Liver (tissue), 9 donors: Measurements from ENCODE around the gene RSRC1. TPM values are rescaled to one million over a fixed set of nuclear protein-coding genes. Genes with fewer than 3 reads are reported as not detected.

Experiments used
- DNase-seq: peaks from one replicate; pipeline ENCODE4 v3.0.0-alpha.2; 2017; ENCODE audit warnings: low spot score
- H3K27ac ChIP-seq, 2 donors: one replicate each; pipeline ENCODE4 v1.7.0; 2013; ENCODE audit warnings: inconsistent platforms in 2 of 2, low read length in 2 of 2, control low read depth in 1 of 2, low read depth in 1 of 2, mild to moderate bottlenecking in 1 of 2
- H3K27me3 ChIP-seq, 4 donors: one replicate each; pipeline versions ENCODE4 v1.6.1 to v1.7.0; 2013; ENCODE audit warnings: low read length in 3 of 4, inconsistent platforms in 1 of 4, mild to moderate bottlenecking in 1 of 4, moderate library complexity in 1 of 4; ENCODE audit not compliant: control insufficient read depth in 4 of 4, insufficient read depth in 4 of 4
- H3K36me3 ChIP-seq, 4 donors: one replicate each; pipeline versions ENCODE4 v1.6.1 to v1.7.0; 2013; ENCODE audit warnings: low read length in 3 of 4, mild to moderate bottlenecking in 3 of 4, low read depth in 1 of 4, moderate library complexity in 1 of 4; ENCODE audit not compliant: control insufficient read depth in 4 of 4, insufficient read depth in 3 of 4
- H3K4me1 ChIP-seq, 4 donors: one replicate each; pipeline versions ENCODE4 v1.6.1 to v1.7.0; 2013; ENCODE audit warnings: low read length in 3 of 4, mild to moderate bottlenecking in 3 of 4, moderate library complexity in 1 of 4; ENCODE audit not compliant: control insufficient read depth in 4 of 4, insufficient read depth in 4 of 4
- H3K4me3 ChIP-seq, 3 donors: one replicate each; pipeline versions ENCODE4 v1.6.1 to v1.7.0; 2013; ENCODE audit warnings: low read length in 3 of 3, control low read depth in 1 of 3, low read depth in 1 of 3, mild to moderate bottlenecking in 1 of 3
- H3K9ac ChIP-seq, 2 donors: one replicate each; pipeline ENCODE4 v1.7.0; 2013; ENCODE audit warnings: low read length in 2 of 2, mild to moderate bottlenecking in 2 of 2, moderate library complexity in 2 of 2, control low read depth in 1 of 2, low read depth in 1 of 2
- H3K9me3 ChIP-seq, 4 donors: one replicate each; pipeline versions ENCODE4 v1.6.1 to v1.7.0; 2013; ENCODE audit warnings: low read length in 3 of 4; ENCODE audit not compliant: control insufficient read depth in 4 of 4
- ATF3 ChIP-seq: IDR thresholded peaks from 2 replicates; pipeline ENCODE4 v1.6.1; 2016; ENCODE audit warnings: antibody characterized with exemption
- CTCF ChIP-seq: fragments of 150-350 bp; IDR thresholded peaks from 2 replicates; pipeline ENCODE4 v1.5.1; 2017; ENCODE audit warnings: improper control_type of control experiment, low read depth, low read length; ENCODE audit not compliant: missing input control
- EGR1 ChIP-seq, 2 donors: IDR thresholded peaks; 2 replicates each; pipeline ENCODE4 v1.6.1; 2016 to 2018; ENCODE audit warnings: antibody characterized with exemption in 2 of 2, low read depth in 2 of 2
- FOXA1 ChIP-seq: IDR thresholded peaks from 2 replicates; pipeline ENCODE4 v1.6.1; 2016; ENCODE audit warnings: antibody characterized with exemption
- GABPA ChIP-seq, 2 donors: IDR thresholded peaks in 1 of 2; conservative IDR thresholded peaks in 1 of 2; 2 replicates each; pipeline ENCODE4 v1.6.1; 2016; ENCODE audit warnings: antibody characterized with exemption in 2 of 2, mild to moderate bottlenecking in 1 of 2, moderate library complexity in 1 of 2
- HNF4A ChIP-seq, 2 donors: conservative IDR thresholded peaks; 2 replicates each; pipeline ENCODE4 v1.6.1; 2016; ENCODE audit warnings: antibody characterized with exemption in 2 of 2, mild to moderate bottlenecking in 2 of 2
- JUND ChIP-seq, 2 donors: IDR thresholded peaks; 2 replicates each; pipeline ENCODE4 v1.6.1; 2016; ENCODE audit warnings: antibody characterized with exemption in 2 of 2
- MAX ChIP-seq: IDR thresholded peaks from 2 replicates; pipeline ENCODE4 v1.6.1; 2016; ENCODE audit warnings: antibody characterized with exemption
- RAD21 ChIP-seq, 2 donors: IDR thresholded peaks; 2 replicates each; pipeline ENCODE4 v1.6.1; 2016; ENCODE audit warnings: antibody characterized with exemption in 2 of 2, mild to moderate bottlenecking in 2 of 2
- REST ChIP-seq: IDR thresholded peaks from 2 replicates; pipeline ENCODE4 v1.6.1; 2016; ENCODE audit warnings: antibody characterized with exemption, mild to moderate bottlenecking
- RXRA ChIP-seq, 2 donors: IDR thresholded peaks; 2 replicates each; pipeline ENCODE4 v1.6.1; 2017 to 2018; ENCODE audit warnings: antibody characterized with exemption in 2 of 2, mild to moderate bottlenecking in 1 of 2
- SP1 ChIP-seq: IDR thresholded peaks from 2 replicates; pipeline ENCODE4 v1.6.1; 2018; ENCODE audit warnings: antibody characterized with exemption, mild to moderate bottlenecking
- TAF1 ChIP-seq: conservative IDR thresholded peaks from 2 replicates; pipeline ENCODE4 v1.6.1; 2016; ENCODE audit warnings: antibody characterized with exemption, mild to moderate bottlenecking
- YY1 ChIP-seq: IDR thresholded peaks from 2 replicates; pipeline ENCODE4 v1.6.1; 2016; ENCODE audit warnings: antibody characterized with exemption, mild to moderate bottlenecking
- ZBTB33 ChIP-seq: IDR thresholded peaks from 2 replicates; pipeline ENCODE4 v1.6.1; 2016; ENCODE audit warnings: antibody characterized with exemption
- polyA plus RNA-seq, 2 donors: library from polyadenylated mRNA; stranded (reverse) in 1 of 2; unstranded in 1 of 2; fragments of 200-250 nt in 1 of 2; fragments of >200 nt in 1 of 2; fragmentation: Nextera tagmentation in 1 of 2; extraction: Ambion mirVana in 1 of 2; gene quantifications; one replicate each; pipeline versions ENCODE4 v1.2.1 to v1.2.3, GENCODE V29; 2013 to 2015
- total RNA-seq, 2 donors: library from RNA; depleted of rRNA; stranded (reverse); fragments of >200 nt; gene quantifications; one replicate each; pipeline ENCODE4 v1.2.3, GENCODE V29; 2014
- donor health status: healthy.
- donor health status: healthy.
- donor health status: healthy.
- donor health status: healthy.
- donor health status: healthy.

Gene RSRC1
- total and polyA plus RNA-seq, 4 donors: 7.2 to 30.3 (median 20.7) TPM

GRCh38 chr3:158402590-158402989 lies 292.7 kb downstream of the RSRC1 start:
- Histone ChIP-seq H3K36me3 (no peaks in the 10 kb centered on the region), H3K27me3 (no peaks in the 10 kb centered on the region)
- DNase-seq: no peak

More at GRCh38 chr3:158402590-158402989, 292.7 kb downstream of the RSRC1 start:
- Histone ChIP-seq H3K4me3 (no peak overlapping the region), H3K4me1 (no peaks in the 10 kb centered on the region), H3K9me3 (no peaks in the 10 kb centered on the region), H3K9ac (no peak overlapping the region), H3K27ac (no peak overlapping the region)
- TF ChIP-seq CTCF: no peak
- no peak for TF ChIP-seq JUND (IDR thresholded peaks at IDR 0.05)
- no peak for TF ChIP-seq RXRA (IDR thresholded peaks at IDR 0.05)
- no peak for TF ChIP-seq ZBTB33
- no peak for TF ChIP-seq YY1
- TF ChIP-seq GABPA (IDR thresholded peaks at IDR 0.05 in 1 of 2, conservative IDR thresholded peaks at IDR 0.05 in 1 of 2): no peak
- no peak for TF ChIP-seq TAF1
- TF ChIP-seq FOXA1: no peak
- no peak for TF ChIP-seq SP1
- no peak for TF ChIP-seq HNF4A (conservative IDR thresholded peaks at IDR 0.05)
- TF ChIP-seq EGR1 (IDR thresholded peaks at IDR 0.05; ENCODE audit: low read depth in 2 of 2): no peak
- TF ChIP-seq REST: no peak
- no peak for TF ChIP-seq RAD21 (IDR thresholded peaks at IDR 0.05)
- no peak for TF ChIP-seq ATF3
- TF ChIP-seq MAX: no peak
